ENCODE data around the gene SLC4A9.
"Not testable (repeated sequence)": the region's sequence is repeated elsewhere in the genome, so short reads cannot be mapped to it uniquely, and the experiment has no call there.

Gene SLC4A9

GRCh38 chr5:140420665-140421361 is 60.8 kb downstream of the SLC4A9 start:
- Histone ChIP-seq H4K20me1 (ENCODE audit: insufficient read depth, low read length) (no peaks in the 10 kb centered on the region), H3K9ac (ENCODE audit: low read length) (no peak overlapping the region), H3K9me3 (ENCODE audit: low read length) (no peaks in the 10 kb centered on the region), H3K4me2 (ENCODE audit: low read length) (no peak overlapping the region), H3K4me1 (ENCODE audit: insufficient read depth, low read length, severe bottlenecking) (peaks cover 5% of the 10 kb centered on the region), H3K27me3 (ENCODE audit: insufficient read depth, low read length) (no peaks in the 10 kb centered on the region), H3K9me2 (ENCODE audit: low read depth, low read length) (no peaks in the 10 kb centered on the region), H3F3A (ENCODE audit: insufficient read depth, low read length) (no peaks in the 10 kb centered on the region), H2AFZ (ENCODE audit: low read length) (no peak overlapping the region), H3K79me2 (ENCODE audit: insufficient read depth, low read length) (peaks cover 96% of the 10 kb centered on the region), H3K4me3 (ENCODE audit: low read depth, low read length, poor library complexity, severe bottlenecking) (no peak overlapping the region), H3K27ac (ENCODE audit: low read depth, low read length, poor library complexity, severe bottlenecking) (no peak overlapping the region), H3K36me3 (ENCODE audit: insufficient read depth, low read length) (peaks cover 46% of the 10 kb centered on the region)
- TF ChIP-seq EZH2 (IDR thresholded peaks at IDR 0.05; ENCODE audit: borderline replicate concordance, low read length) (no peak), CTCF (IDR thresholded peaks at IDR 0.05; ENCODE audit: low read length) (no peak)

GRCh38 chr5:140421375-140421774 is 61.4 kb downstream of the SLC4A9 start:
- H3F3A ChIP-seq (ENCODE audit: insufficient read depth, low read length); H3K4me3 ChIP-seq (ENCODE audit: low read depth, low read length, poor library complexity, severe bottlenecking); H3K9me3 ChIP-seq (ENCODE audit: low read length); H4K20me1 ChIP-seq (ENCODE audit: insufficient read depth, low read length); H3K9ac ChIP-seq (ENCODE audit: low read length); H3K4me2 ChIP-seq (ENCODE audit: low read length); H3K9me2 ChIP-seq (ENCODE audit: low read depth, low read length); H2AFZ ChIP-seq (ENCODE audit: low read length); H3K4me1 ChIP-seq (ENCODE audit: insufficient read depth, low read length, severe bottlenecking); H3K27me3 ChIP-seq (ENCODE audit: insufficient read depth, low read length); H3K27ac ChIP-seq (ENCODE audit: low read depth, low read length, poor library complexity, severe bottlenecking): not testable (repeated sequence)
- Histone ChIP-seq H3K79me2 (ENCODE audit: insufficient read depth, low read length) (peaks cover 95% of the 10 kb centered on the region), H3K36me3 (ENCODE audit: insufficient read depth, low read length) (peaks cover 50% of the 10 kb centered on the region)

GRCh38 chr5:140423609-140424008 is 63.6 kb downstream of the SLC4A9 start:
- TF ChIP-seq EZH2 (IDR thresholded peaks at IDR 0.05; ENCODE audit: borderline replicate concordance, low read length) = no peak
- TF ChIP-seq CTCF (IDR thresholded peaks at IDR 0.05; ENCODE audit: low read length) = no peak
- H3K9ac ChIP-seq (ENCODE audit: low read length) = no peak overlapping the region
- H2AFZ ChIP-seq (ENCODE audit: low read length) = no peak overlapping the region
- H3K4me2 ChIP-seq (ENCODE audit: low read length) = no peak overlapping the region
- H3K36me3 ChIP-seq (ENCODE audit: insufficient read depth, low read length) = peaks cover 50% of the 10 kb centered on the region
- no peaks in the 10 kb centered on the region for H4K20me1 ChIP-seq (ENCODE audit: insufficient read depth, low read length)
- no peak overlapping the region for H3K27ac ChIP-seq (ENCODE audit: low read depth, low read length, poor library complexity, severe bottlenecking)
- peaks cover 75% of the 10 kb centered on the region for H3K79me2 ChIP-seq (ENCODE audit: insufficient read depth, low read length)
- H3K9me2 ChIP-seq (ENCODE audit: low read depth, low read length) = no peaks in the 10 kb centered on the region
- no peaks in the 10 kb centered on the region for H3K27me3 ChIP-seq (ENCODE audit: insufficient read depth, low read length)
- H3K4me1 ChIP-seq (ENCODE audit: insufficient read depth, low read length, severe bottlenecking) = no peaks in the 10 kb centered on the region
- no peaks in the 10 kb centered on the region for H3K9me3 ChIP-seq (ENCODE audit: low read length)
- H3K4me3 ChIP-seq (ENCODE audit: low read depth, low read length, poor library complexity, severe bottlenecking) = no peak overlapping the region
- no peaks in the 10 kb centered on the region for H3F3A ChIP-seq (ENCODE audit: insufficient read depth, low read length)

GRCh38 chr5:140424135-140424534 is 64.1 kb downstream of the SLC4A9 start:
- Histone ChIP-seq H3K9me3 (ENCODE audit: low read length) (no peaks in the 10 kb centered on the region), H3K4me3 (ENCODE audit: low read depth, low read length, poor library complexity, severe bottlenecking) (no peak overlapping the region), H3K4me1 (ENCODE audit: insufficient read depth, low read length, severe bottlenecking) (no peaks in the 10 kb centered on the region), H3K36me3 (ENCODE audit: insufficient read depth, low read length) (peaks cover 50% of the 10 kb centered on the region), H3K4me2 (ENCODE audit: low read length) (no peak overlapping the region), H4K20me1 (ENCODE audit: insufficient read depth, low read length) (no peaks in the 10 kb centered on the region), H2AFZ (ENCODE audit: low read length) (no peak overlapping the region), H3K27me3 (ENCODE audit: insufficient read depth, low read length) (no peaks in the 10 kb centered on the region), H3K9me2 (ENCODE audit: low read depth, low read length) (no peaks in the 10 kb centered on the region), H3K27ac (ENCODE audit: low read depth, low read length, poor library complexity, severe bottlenecking) (no peak overlapping the region), H3F3A (ENCODE audit: insufficient read depth, low read length) (no peaks in the 10 kb centered on the region), H3K79me2 (ENCODE audit: insufficient read depth, low read length) (peaks cover 72% of the 10 kb centered on the region), H3K9ac (ENCODE audit: low read length) (no peak overlapping the region)
- no peak for TF ChIP-seq EZH2 (IDR thresholded peaks at IDR 0.05; ENCODE audit: borderline replicate concordance, low read length)
